ENCODE results near the gene ELMO3.

The ELMO3 gene

GRCh38 chr16:67244387-67245185 lies 45.7 kb downstream of the ELMO3 start:
- DNase-seq (ENCODE audit: low spot score), result peak; percentile 88

GRCh38 chr16:67245186-67245585 lies 46.3 kb downstream of the ELMO3 start:
- no peak for DNase-seq (ENCODE audit: low spot score)

GRCh38 chr16:67245674-67246080 lies 46.7 kb downstream of the ELMO3 start:
- DNase-seq (ENCODE audit: low spot score), result no peak

- peak; percentile 81 for DNase-seq (ENCODE audit: low spot score)
Measured at GRCh38 chr16:67246081-67246755, 47.3 kb downstream of the ELMO3 start.

- no peak for DNase-seq (ENCODE audit: low spot score)
Measured at GRCh38 chr16:67246756-67247191, 47.8 kb downstream of the ELMO3 start.

GRCh38 chr16:67247192-67248072 lies 48.5 kb downstream of the ELMO3 start, which contains the start of gene FHOD1:
FHOD1 (minus strand) TSS chr16:67247481; CDS start chr16:67247410, 71 bp downstream.
- peak; percentile 97 for DNase-seq (ENCODE audit: low spot score)

GRCh38 chr16:67248073-67248400 lies 49.1 kb downstream of the ELMO3 start:
- DNase-seq (ENCODE audit: low spot score), result no peak

- DNase-seq (ENCODE audit: low spot score), result peak; percentile 73
Measured at GRCh38 chr16:67248401-67249177, 49.7 kb downstream of the ELMO3 start, which contains the start of gene SLC9A5. SLC9A5 (plus strand) TSS chr16:67248979; CDS start chr16:67249015, 36 bp downstream.

- no peak for DNase-seq (ENCODE audit: low spot score)
Measured at GRCh38 chr16:67249178-67250044, 50.5 kb downstream of the ELMO3 start.

- DNase-seq (ENCODE audit: low spot score), result no peak
Measured at GRCh38 chr16:67250045-67250327, 51.1 kb downstream of the ELMO3 start.

- DNase-seq (ENCODE audit: low spot score), result no peak
Measured at GRCh38 chr16:67252609-67253497, 53.9 kb downstream of the ELMO3 start.
